ENCODE data around the gene PLA2G10.
"Not testable (repeated sequence)": the region's sequence is repeated elsewhere in the genome, so short reads cannot be mapped to it uniquely, and the experiment has no call there.

Gene PLA2G10

DNA sequence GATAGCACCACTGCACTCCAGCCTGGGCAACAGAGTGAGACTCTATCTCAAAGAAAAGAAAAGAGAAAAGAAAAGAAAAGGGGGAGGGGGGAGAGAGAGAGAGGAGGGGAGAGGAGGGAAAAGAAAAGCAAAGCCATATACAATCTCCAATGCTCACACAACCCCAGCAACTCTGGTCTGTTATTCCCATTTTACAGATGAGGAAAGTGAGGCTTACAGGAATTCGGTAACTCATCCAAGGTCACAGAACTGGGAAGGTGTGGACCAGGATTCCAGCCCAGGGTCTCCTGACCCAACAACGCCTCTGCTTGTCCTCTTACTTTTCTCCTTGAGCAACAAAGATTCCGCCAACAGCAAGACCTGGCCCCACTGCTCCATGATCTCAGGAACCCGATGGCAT, 13.0 kb downstream of the PLA2G10 start:
- H3K36me3 ChIP-seq (ENCODE audit: control insufficient read depth in 1 of 2, insufficient read depth in 2 of 2, low read length in 2 of 2) = no peaks in the 10 kb centered on the region
- no peak overlapping the region for H3K4me3 ChIP-seq (ENCODE audit: low read depth in 1 of 2, low read length in 2 of 2)

DNA sequence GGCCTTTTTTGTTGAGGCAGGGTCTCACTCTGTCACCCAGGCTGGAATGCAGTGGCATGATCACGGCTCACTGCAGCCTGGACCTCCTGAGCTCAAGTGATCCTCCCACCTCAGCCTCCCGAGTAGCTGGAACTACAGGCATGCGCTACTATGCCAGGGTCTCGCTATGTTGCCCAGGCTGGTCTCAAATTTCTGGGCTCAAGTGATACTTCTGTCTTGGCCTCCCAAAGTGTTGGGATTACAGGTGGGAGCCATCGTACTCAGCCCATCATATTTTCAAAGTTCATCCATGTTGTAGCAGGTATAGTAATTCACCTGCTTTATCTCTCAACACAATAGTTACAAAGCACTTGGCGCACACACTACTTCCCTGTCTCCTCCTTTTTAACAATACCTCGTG, 13.7 kb downstream of the PLA2G10 start:
- not testable (repeated sequence) for H3K36me3 ChIP-seq (ENCODE audit: control insufficient read depth in 1 of 2, insufficient read depth in 2 of 2, low read length in 2 of 2); H3K4me1 ChIP-seq (ENCODE audit: control insufficient read depth in 1 of 2, insufficient read depth in 2 of 2, low read length in 2 of 2); H3K27me3 ChIP-seq (ENCODE audit: low read depth, low read length); H3K27ac ChIP-seq (ENCODE audit: low read length); H3K4me3 ChIP-seq (ENCODE audit: low read depth in 1 of 2, low read length in 2 of 2); H3K9me3 ChIP-seq (ENCODE audit: control insufficient read depth in 1 of 2, low read length in 2 of 2)

More for the DNA sequence above, 13.0 kb downstream of the PLA2G10 start:
- Histone ChIP-seq H3K4me1 (ENCODE audit: control insufficient read depth in 1 of 2, insufficient read depth in 2 of 2, low read length in 2 of 2) (no peaks in the 10 kb centered on the region), H3K27ac (ENCODE audit: low read length) (no peak overlapping the region), H3K9me3 (ENCODE audit: control insufficient read depth in 1 of 2, low read length in 2 of 2) (no peaks in the 10 kb centered on the region), H3K27me3 (ENCODE audit: low read depth, low read length) (no peaks in the 10 kb centered on the region)

- Histone ChIP-seq H3K27ac (ENCODE audit: low read length) (no peak overlapping the region), H3K36me3 (ENCODE audit: control insufficient read depth in 1 of 2, insufficient read depth in 2 of 2, low read length in 2 of 2) (no peaks in the 10 kb centered on the region), H3K4me3 (ENCODE audit: low read depth in 1 of 2, low read length in 2 of 2) (no peak overlapping the region)
Observed at GRCh38 chr16:14678748-14679497, 15.2 kb downstream of the PLA2G10 start.

DNA sequence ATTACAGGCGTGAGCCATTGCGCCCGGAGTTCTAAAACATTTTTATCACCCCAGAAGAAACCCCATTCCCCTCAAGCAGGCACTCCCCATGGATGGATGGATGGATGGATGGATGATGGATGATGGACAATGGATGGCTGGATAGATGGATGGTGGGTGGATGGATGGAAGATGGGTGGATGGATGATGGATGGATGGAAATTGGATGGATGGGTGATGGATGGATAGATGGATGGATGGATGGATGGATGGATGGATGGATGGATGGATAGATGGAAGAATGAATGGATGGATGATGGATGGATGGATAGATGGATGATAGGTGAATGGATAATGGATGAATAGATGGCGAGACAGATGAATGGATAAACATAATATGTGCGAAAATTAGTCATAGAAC, 16.5 kb downstream of the PLA2G10 start:
- H3K9me3 ChIP-seq (ENCODE audit: control insufficient read depth in 1 of 2, low read length in 2 of 2) = no peaks in the 10 kb centered on the region
- no peak overlapping the region for H3K4me3 ChIP-seq (ENCODE audit: low read depth in 1 of 2, low read length in 2 of 2)
- H3K27ac ChIP-seq (ENCODE audit: low read length) = no peak overlapping the region
- H3K36me3 ChIP-seq (ENCODE audit: control insufficient read depth in 1 of 2, insufficient read depth in 2 of 2, low read length in 2 of 2) = no peaks in the 10 kb centered on the region
- no peaks in the 10 kb centered on the region for H3K27me3 ChIP-seq (ENCODE audit: low read depth, low read length)
- no peaks in the 10 kb centered on the region for H3K4me1 ChIP-seq (ENCODE audit: control insufficient read depth in 1 of 2, insufficient read depth in 2 of 2, low read length in 2 of 2)

More at GRCh38 chr16:14678748-14679497, 15.2 kb downstream of the PLA2G10 start:
- H3K4me1 ChIP-seq (ENCODE audit: control insufficient read depth in 1 of 2, insufficient read depth in 2 of 2, low read length in 2 of 2) = no peaks in the 10 kb centered on the region
- H3K27me3 ChIP-seq (ENCODE audit: low read depth, low read length) = no peaks in the 10 kb centered on the region
- H3K9me3 ChIP-seq (ENCODE audit: control insufficient read depth in 1 of 2, low read length in 2 of 2) = no peaks in the 10 kb centered on the region

DNA sequence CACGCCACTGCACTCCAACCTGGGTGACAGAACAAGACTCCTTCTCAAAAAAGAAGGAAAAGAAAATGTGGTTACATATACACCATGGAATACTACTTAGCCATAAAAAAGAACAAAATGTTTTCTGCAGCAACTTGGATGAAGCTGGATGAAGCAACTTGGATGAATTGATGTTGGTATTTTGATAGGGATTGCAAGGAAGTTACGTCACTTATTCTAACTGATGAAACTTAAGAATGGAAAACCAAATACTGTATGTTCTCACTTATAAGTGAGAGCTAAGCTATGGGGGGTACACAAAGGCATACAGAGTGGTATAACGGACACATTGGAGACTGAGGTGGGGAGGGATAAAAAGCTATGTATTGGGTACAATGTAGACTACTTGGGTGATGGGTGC, 17.5 kb downstream of the PLA2G10 start:
- H3K27ac ChIP-seq (ENCODE audit: low read length) = no peak overlapping the region
- no peaks in the 10 kb centered on the region for H3K4me1 ChIP-seq (ENCODE audit: control insufficient read depth in 1 of 2, insufficient read depth in 2 of 2, low read length in 2 of 2)
- no peak overlapping the region for H3K4me3 ChIP-seq (ENCODE audit: low read depth in 1 of 2, low read length in 2 of 2)
- H3K36me3 ChIP-seq (ENCODE audit: control insufficient read depth in 1 of 2, insufficient read depth in 2 of 2, low read length in 2 of 2) = no peaks in the 10 kb centered on the region
- no peaks in the 10 kb centered on the region for H3K27me3 ChIP-seq (ENCODE audit: low read depth, low read length)
- no peaks in the 10 kb centered on the region for H3K9me3 ChIP-seq (ENCODE audit: control insufficient read depth in 1 of 2, low read length in 2 of 2)

- Histone ChIP-seq H3K27ac (ENCODE audit: low read length) (peak overlapping the region; percentile 24), H3K4me3 (ENCODE audit: low read depth in 1 of 2, low read length in 2 of 2) (no peak overlapping the region), H3K36me3 (ENCODE audit: control insufficient read depth in 1 of 2, insufficient read depth in 2 of 2, low read length in 2 of 2) (peaks cover 8 to 20% of the 10 kb centered on the region in 2 donors), H3K27me3 (ENCODE audit: low read depth, low read length) (no peaks in the 10 kb centered on the region), H3K9me3 (ENCODE audit: control insufficient read depth in 1 of 2, low read length in 2 of 2) (no peaks in the 10 kb centered on the region), H3K4me1 (ENCODE audit: control insufficient read depth in 1 of 2, insufficient read depth in 2 of 2, low read length in 2 of 2) (no peaks in the 10 kb centered on the region)
Observed at GRCh38 chr16:14672403-14672971, 21.6 kb downstream of the PLA2G10 start.

GRCh38 chr16:14669776-14670175, 24.3 kb downstream of the PLA2G10 start:
- Histone ChIP-seq H3K9me3 (ENCODE audit: control insufficient read depth in 1 of 2, low read length in 2 of 2) (no peaks in the 10 kb centered on the region), H3K36me3 (ENCODE audit: control insufficient read depth in 1 of 2, insufficient read depth in 2 of 2, low read length in 2 of 2) (peaks cover 31 to 44% of the 10 kb centered on the region in 2 donors)

GRCh38 chr16:14668556-14669223, 25.4 kb downstream of the PLA2G10 start:
- H3K4me3 ChIP-seq (ENCODE audit: low read depth in 1 of 2, low read length in 2 of 2) = no peak overlapping the region
- no peaks in the 10 kb centered on the region for H3K4me1 ChIP-seq (ENCODE audit: control insufficient read depth in 1 of 2, insufficient read depth in 2 of 2, low read length in 2 of 2)
- peaks cover 37 to 55% of the 10 kb centered on the region in 2 donors for H3K36me3 ChIP-seq (ENCODE audit: control insufficient read depth in 1 of 2, insufficient read depth in 2 of 2, low read length in 2 of 2)
- H3K27me3 ChIP-seq (ENCODE audit: low read depth, low read length) = no peaks in the 10 kb centered on the region
- H3K9me3 ChIP-seq (ENCODE audit: control insufficient read depth in 1 of 2, low read length in 2 of 2) = no peaks in the 10 kb centered on the region
- H3K27ac ChIP-seq (ENCODE audit: low read length) = peak overlapping the region; percentile 53

More at GRCh38 chr16:14669776-14670175, 24.3 kb downstream of the PLA2G10 start:
- no peaks in the 10 kb centered on the region for H3K4me1 ChIP-seq (ENCODE audit: control insufficient read depth in 1 of 2, insufficient read depth in 2 of 2, low read length in 2 of 2)
- no peaks in the 10 kb centered on the region for H3K27me3 ChIP-seq (ENCODE audit: low read depth, low read length)
- no peak overlapping the region for H3K4me3 ChIP-seq (ENCODE audit: low read depth in 1 of 2, low read length in 2 of 2)
- no peak overlapping the region for H3K27ac ChIP-seq (ENCODE audit: low read length)

DNA sequence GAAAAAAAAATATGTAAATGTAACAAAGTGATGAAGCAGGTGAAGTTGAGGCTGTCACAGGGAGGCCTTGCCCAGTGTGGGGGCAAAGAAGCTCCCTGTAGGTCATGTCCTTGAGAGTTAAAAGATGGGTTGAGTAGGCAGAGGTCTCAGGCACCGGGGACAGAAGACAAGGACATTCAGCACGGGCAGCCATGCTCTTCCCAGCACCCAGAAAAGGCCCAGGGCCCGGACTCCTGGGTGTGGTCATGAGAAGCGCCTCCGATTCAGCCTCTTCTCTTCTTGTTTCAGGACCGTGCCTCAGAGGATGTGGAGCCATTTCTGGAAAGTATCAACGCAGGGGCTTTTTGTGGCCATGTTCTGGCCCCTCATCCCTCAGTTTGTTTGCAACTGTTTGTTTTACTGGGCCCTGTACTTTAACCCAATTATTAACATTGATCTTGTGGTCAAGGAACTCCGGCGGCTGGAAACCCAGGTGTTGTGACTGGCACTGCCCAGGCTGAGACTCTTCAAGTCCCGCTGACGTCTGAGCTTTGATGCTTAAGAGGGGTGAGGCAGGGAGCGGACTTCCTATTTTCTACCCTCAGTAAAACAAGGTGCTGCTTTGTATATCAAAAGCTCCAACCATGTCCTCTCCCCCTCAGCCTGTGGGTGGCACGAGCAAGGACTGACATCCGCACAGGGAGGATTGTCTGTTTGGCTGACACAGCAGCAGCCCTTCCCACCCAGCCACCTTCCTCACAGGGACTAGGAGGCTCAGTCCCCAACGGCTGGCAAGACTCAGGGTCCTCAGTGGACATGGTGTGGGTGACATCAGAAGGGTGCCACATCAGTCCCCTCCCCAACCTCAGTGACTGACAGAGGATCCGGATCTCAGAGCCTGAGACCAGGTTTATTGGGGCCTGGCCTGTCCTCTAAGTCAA, 26.5 kb downstream of the PLA2G10 start:
- H3K27ac ChIP-seq (ENCODE audit: low read length) = peak overlapping the region; percentile 53
- H3K4me1 ChIP-seq (ENCODE audit: control insufficient read depth in 1 of 2, insufficient read depth in 2 of 2, low read length in 2 of 2) = no peaks in the 10 kb centered on the region
- H3K4me3 ChIP-seq (ENCODE audit: low read depth in 1 of 2, low read length in 2 of 2) = no peak overlapping the region
- H3K27me3 ChIP-seq (ENCODE audit: low read depth, low read length) = no peaks in the 10 kb centered on the region
- no peaks in the 10 kb centered on the region for H3K9me3 ChIP-seq (ENCODE audit: control insufficient read depth in 1 of 2, low read length in 2 of 2)
- peaks cover 41 to 64% of the 10 kb centered on the region in 2 donors for H3K36me3 ChIP-seq (ENCODE audit: control insufficient read depth in 1 of 2, insufficient read depth in 2 of 2, low read length in 2 of 2)

GRCh38 chr16:14658063-14658462, 36.0 kb downstream of the PLA2G10 start:
- Histone ChIP-seq H3K36me3 (ENCODE audit: control insufficient read depth in 1 of 2, insufficient read depth in 2 of 2, low read length in 2 of 2) (peaks cover 17 to 55% of the 10 kb centered on the region in 2 donors), H3K4me1 (ENCODE audit: control insufficient read depth in 1 of 2, insufficient read depth in 2 of 2, low read length in 2 of 2) (no peaks in the 10 kb centered on the region), H3K27ac (ENCODE audit: low read length) (no peak overlapping the region), H3K27me3 (ENCODE audit: low read depth, low read length) (no peaks in the 10 kb centered on the region), H3K9me3 (ENCODE audit: control insufficient read depth in 1 of 2, low read length in 2 of 2) (no peaks in the 10 kb centered on the region), H3K4me3 (ENCODE audit: low read depth in 1 of 2, low read length in 2 of 2) (no peak overlapping the region)

- Histone ChIP-seq H3K4me1 (ENCODE audit: control insufficient read depth in 1 of 2, insufficient read depth in 2 of 2, low read length in 2 of 2) (no peaks in the 10 kb centered on the region), H3K9me3 (ENCODE audit: control insufficient read depth in 1 of 2, low read length in 2 of 2) (no peaks in the 10 kb centered on the region), H3K27me3 (ENCODE audit: low read depth, low read length) (no peaks in the 10 kb centered on the region), H3K4me3 (ENCODE audit: low read depth in 1 of 2, low read length in 2 of 2) (no peak overlapping the region), H3K36me3 (ENCODE audit: control insufficient read depth in 1 of 2, insufficient read depth in 2 of 2, low read length in 2 of 2) (peaks cover 44 to 68% of the 10 kb centered on the region in 2 donors), H3K27ac (ENCODE audit: low read length) (no peak overlapping the region)
Observed at GRCh38 chr16:14652726-14653125, 41.4 kb downstream of the PLA2G10 start.

Data from muscle layer of duodenum (tissue), 2 donors.